ENCODE results near the gene CENPL.
A peak's percentile ranks its signal among the peaks of the same experiment; 100 is the strongest.
"Not testable (repeated sequence)": the region's sequence is repeated elsewhere in the genome, so short reads cannot be mapped to it uniquely, and the experiment has no call there.

CENPL gene

GRCh38 chr1:173866413-173867115, 41.9 kb upstream of the CENPL start:
- H3K4me1 ChIP-seq = peaks cover 52% of the 10 kb centered on the region
- peaks cover 56% of the 10 kb centered on the region for H3K36me3 ChIP-seq
- H4K20me1 ChIP-seq = peaks cover 58% of the 10 kb centered on the region
- H3K4me2 ChIP-seq = peak overlapping the region; percentile 86
- H3K9me3 ChIP-seq = no peaks in the 10 kb centered on the region
- no peak for TF ChIP-seq Cebpa-rat (IDR thresholded peaks at IDR 0.05)
- H3K4me3 ChIP-seq = peak overlapping the region; percentile 86
- H3K27ac ChIP-seq = peak overlapping the region; percentile 94
- H3K9ac ChIP-seq = peak overlapping the region; percentile 97
- no peaks in the 10 kb centered on the region for H3K27me3 ChIP-seq

GRCh38 chr1:173865468-173866164, 40.9 kb upstream of the CENPL start:
- peaks cover 61% of the 10 kb centered on the region for H4K20me1 ChIP-seq
- no peaks in the 10 kb centered on the region for H3K9me3 ChIP-seq
- peak overlapping the region; percentile 94; the same call in 1 of the 2 replicates for H3K27ac ChIP-seq
- peaks cover 59% of the 10 kb centered on the region for H3K36me3 ChIP-seq
- peak overlapping the region; percentile 97 for H3K9ac ChIP-seq
- no peak for TF ChIP-seq Cebpa-rat (IDR thresholded peaks at IDR 0.05)
- peak overlapping the region; percentile 86 for H3K4me2 ChIP-seq
- H3K27me3 ChIP-seq = no peaks in the 10 kb centered on the region
- H3K4me3 ChIP-seq = peak overlapping the region; percentile 86
- peaks cover 43% of the 10 kb centered on the region for H3K4me1 ChIP-seq

GRCh38 chr1:173864179-173864867, 39.6 kb upstream of the CENPL start:
- H3K4me1 ChIP-seq = peaks cover 30% of the 10 kb centered on the region
- peak overlapping the region; percentile 94; the same call in 1 of the 2 replicates for H3K27ac ChIP-seq
- peak overlapping the region; percentile 86 for H3K4me3 ChIP-seq
- H3K36me3 ChIP-seq = peaks cover 64% of the 10 kb centered on the region
- no peaks in the 10 kb centered on the region for H3K27me3 ChIP-seq
- H4K20me1 ChIP-seq = peaks cover 61% of the 10 kb centered on the region
- H3K9me3 ChIP-seq = no peaks in the 10 kb centered on the region
- TF ChIP-seq Cebpa-rat (IDR thresholded peaks at IDR 0.05) = no peak
- H3K4me2 ChIP-seq = peak overlapping the region; percentile 86
- peak overlapping the region; percentile 97; the same call in 1 of the 2 replicates for H3K9ac ChIP-seq

GRCh38 chr1:173863224-173864161, 38.8 kb upstream of the CENPL start:
- TF ChIP-seq Cebpa-rat (IDR thresholded peaks at IDR 0.05) = no peak
- Histone ChIP-seq H3K4me1 (peaks cover 26% of the 10 kb centered on the region), H3K9me3 (no peaks in the 10 kb centered on the region), H4K20me1 (peaks cover 61% of the 10 kb centered on the region), H3K4me2 (peak overlapping the region; percentile 86), H3K4me3 (no peak overlapping the region), H3K27ac (no peak overlapping the region), H3K9ac (no peak overlapping the region), H3K27me3 (no peaks in the 10 kb centered on the region), H3K36me3 (peaks cover 71% of the 10 kb centered on the region)

GRCh38 chr1:173862769-173863223, 38.1 kb upstream of the CENPL start:
- peaks cover 61% of the 10 kb centered on the region for H4K20me1 ChIP-seq
- no peak for TF ChIP-seq Cebpa-rat (IDR thresholded peaks at IDR 0.05)
- H3K9ac ChIP-seq = no peak overlapping the region
- no peak overlapping the region for H3K27ac ChIP-seq
- peaks cover 78% of the 10 kb centered on the region for H3K36me3 ChIP-seq
- no peak overlapping the region for H3K4me3 ChIP-seq
- H3K27me3 ChIP-seq = no peaks in the 10 kb centered on the region
- H3K9me3 ChIP-seq = no peaks in the 10 kb centered on the region
- peaks cover 26% of the 10 kb centered on the region for H3K4me1 ChIP-seq
- H3K4me2 ChIP-seq = no peak overlapping the region

GRCh38 chr1:173862146-173862768, 37.6 kb upstream of the CENPL start:
- not testable (repeated sequence) for H3K4me2 ChIP-seq, H3K9me3 ChIP-seq, H3K27me3 ChIP-seq, H3K27ac ChIP-seq, H3K9ac ChIP-seq, H3K4me3 ChIP-seq
- H3K36me3 ChIP-seq = peaks cover 83% of the 10 kb centered on the region
- H4K20me1 ChIP-seq = peaks cover 60% of the 10 kb centered on the region
- H3K4me1 ChIP-seq = peaks cover 26% of the 10 kb centered on the region

GRCh38 chr1:173861731-173862145, 37.1 kb upstream of the CENPL start:
- Histone ChIP-seq H3K27ac (no peak overlapping the region), H3K36me3 (peaks cover 84% of the 10 kb centered on the region), H3K9ac (no peak overlapping the region)

GRCh38 chr1:173860065-173860464, 35.4 kb upstream of the CENPL start:
- Histone ChIP-seq H3K4me1 (peaks cover 12% of the 10 kb centered on the region), H3K27ac (no peak overlapping the region), H3K27me3 (no peaks in the 10 kb centered on the region), H4K20me1 (peaks cover 38% of the 10 kb centered on the region), H3K36me3 (peaks cover 84% of the 10 kb centered on the region), H3K4me2 (no peak overlapping the region), H3K9ac (no peak overlapping the region), H3K9me3 (no peaks in the 10 kb centered on the region), H3K4me3 (no peak overlapping the region)
- no peak for TF ChIP-seq Cebpa-rat (IDR thresholded peaks at IDR 0.05)

More at GRCh38 chr1:173861731-173862145, 37.1 kb upstream of the CENPL start:
- peaks cover 55% of the 10 kb centered on the region for H4K20me1 ChIP-seq
- no peaks in the 10 kb centered on the region for H3K27me3 ChIP-seq
- no peak overlapping the region for H3K4me3 ChIP-seq
- no peak for TF ChIP-seq Cebpa-rat (IDR thresholded peaks at IDR 0.05)
- H3K4me2 ChIP-seq = no peak overlapping the region
- H3K9me3 ChIP-seq = no peaks in the 10 kb centered on the region
- H3K4me1 ChIP-seq = peaks cover 26% of the 10 kb centered on the region

GRCh38 chr1:173859547-173859946, 34.9 kb upstream of the CENPL start:
- H3K9ac ChIP-seq, H3K9me3 ChIP-seq, H3K27ac ChIP-seq, H3K4me3 ChIP-seq, H3K4me2 ChIP-seq, H3K4me1 ChIP-seq, H3K27me3 ChIP-seq: not testable (repeated sequence)
- H3K36me3 ChIP-seq = peaks cover 84% of the 10 kb centered on the region
- peaks cover 33% of the 10 kb centered on the region for H4K20me1 ChIP-seq
